Measurements from ENCODE around the gene RAMACL. TPM values are rescaled to one million over a fixed set of nuclear protein-coding genes. Genes with fewer than 3 reads are reported as not detected.

The RAMACL gene
- total RNA-seq, 1 experiment from 2014 or later: 0.15 TPM

DNA sequence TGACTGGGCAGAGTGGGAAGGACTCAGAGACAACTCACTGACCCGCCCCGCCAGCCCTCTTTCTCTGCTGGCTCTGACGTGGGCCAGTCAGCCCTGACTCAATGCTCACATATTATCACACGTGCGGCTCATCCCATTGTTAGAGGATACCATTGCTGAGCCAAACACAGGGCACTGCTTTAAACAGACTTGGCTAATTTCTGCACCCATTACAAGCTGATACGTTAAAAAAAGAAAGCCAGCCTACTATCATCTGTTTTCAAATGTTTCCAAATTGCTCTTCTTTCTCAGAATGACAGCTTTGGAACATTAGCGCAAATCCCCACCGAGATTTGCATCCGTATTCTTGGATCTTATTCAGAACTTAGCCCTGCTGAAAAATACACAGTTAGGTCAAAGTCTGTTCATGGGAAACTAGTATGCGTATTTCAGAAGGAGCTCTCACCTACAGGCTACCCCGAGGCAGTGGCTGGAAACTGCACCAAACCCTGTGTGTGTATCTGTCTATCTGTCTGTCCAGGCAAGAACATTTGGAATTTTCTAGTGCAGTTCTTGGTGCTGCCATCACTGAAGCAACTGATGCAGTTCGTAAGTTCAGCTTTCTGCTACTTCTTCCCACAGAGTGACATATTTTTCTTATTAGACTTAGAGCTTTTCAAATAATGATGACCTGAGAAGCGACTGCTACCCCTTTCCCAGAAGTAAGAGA lies 32.8 kb downstream of the RAMACL start:
- H3K27ac ChIP-seq (ENCODE audit: low read depth, low read length): no peak overlapping the region

More for the DNA sequence above, 32.8 kb downstream of the RAMACL start:
- no peak for ATAC-seq
- H3K4me2 ChIP-seq (ENCODE audit: low read length): no peak overlapping the region
- no peaks in the 10 kb centered on the region for H3K36me3 ChIP-seq (ENCODE audit: control insufficient read depth in 1 of 2, insufficient read depth in 2 of 2, low read length in 2 of 2)
- H2AFZ ChIP-seq (ENCODE audit: low read depth, low read length, poor library complexity, severe bottlenecking): no peak overlapping the region
- no peaks in the 10 kb centered on the region for H3K9me2 ChIP-seq (ENCODE audit: insufficient read depth)
- no peak overlapping the region for H3K4me3 ChIP-seq (replicated peaks in 1 of 2; ENCODE audit: low read depth in 1 of 2, low read length in 2 of 2)
- no peaks in the 10 kb centered on the region for H3K79me2 ChIP-seq (ENCODE audit: insufficient read depth, low read length)
- ChIA-PET CTCF (no interaction called here), POLR2A (no interaction called here), RAD21 (ENCODE audit: low non-redundant PET in 1 of 2, low total read pairs in 2 of 2, uncharacterized antibody in 2 of 2, unreplicated experiment in 2 of 2) (no interaction called here)
- H3K4me1 ChIP-seq (ENCODE audit: control insufficient read depth in 1 of 2, insufficient read depth in 2 of 2, low read length in 2 of 2): peaks cover 20 to 32% of the 10 kb centered on the region in 2 experiments
- H3K9ac ChIP-seq (ENCODE audit: low read length): no peak overlapping the region
- no peaks in the 10 kb centered on the region for H4K20me1 ChIP-seq (ENCODE audit: insufficient read depth)
- intact Hi-C loops (cut with micrococcal nuclease): loop anchor here (10.0 kb wide), 1 partner anchor 141 kb away; no protein-coding TSS in a partner anchor
- H3K9me3 ChIP-seq (ENCODE audit: control insufficient read depth in 1 of 2, insufficient read depth in 1 of 2, low read depth in 1 of 2, low read length in 2 of 2): no peaks in the 10 kb centered on the region
- no peak for DNase-seq (ENCODE audit: low read depth, low spot score)
- H3K27me3 ChIP-seq (ENCODE audit: insufficient read depth, low read length): no peaks in the 10 kb centered on the region
- BruUV-seq (replicated peaks): no TSS peak
- TF ChIP-seq POLR2AphosphoS5 (IDR thresholded peaks at IDR 0.05; ENCODE audit: low read depth, low read length) (no peak), CEBPB (IDR thresholded peaks at IDR 0.05; ENCODE audit: low read depth) (no peak), SRF (IDR thresholded peaks at IDR 0.05; ENCODE audit: low read depth) (no peak), JUND (IDR thresholded peaks at IDR 0.05) (no peak), RAD21 (IDR thresholded peaks at IDR 0.05; ENCODE audit: low read depth) (no peak), SP1 (IDR thresholded peaks at IDR 0.05; ENCODE audit: low read depth) (no peak), MAX (IDR thresholded peaks at IDR 0.05) (no peak), ELF1 (IDR thresholded peaks at IDR 0.05; ENCODE audit: borderline replicate concordance, low read depth) (no peak), ZFX (IDR thresholded peaks at IDR 0.05) (no peak), EGR1 (IDR thresholded peaks at IDR 0.05; ENCODE audit: low read depth) (no peak), POLR2A (IDR thresholded peaks at IDR 0.05; ENCODE audit: borderline replicate concordance, extremely low read depth, insufficient read depth, insufficient read length) (no peak), CBX3 (IDR thresholded peaks at IDR 0.05; ENCODE audit: low read depth) (no peak)
- TF ChIP-seq, protein P1, sequence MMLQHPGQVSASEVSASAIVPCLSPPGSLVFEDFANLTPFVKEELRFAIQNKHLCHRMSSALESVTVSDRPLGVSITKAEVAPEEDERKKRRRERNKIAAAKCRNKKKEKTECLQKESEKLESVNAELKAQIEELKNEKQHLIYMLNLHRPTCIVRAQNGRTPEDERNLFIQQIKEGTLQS (IDR thresholded peaks at IDR 0.05): no peak
- TF ChIP-seq, protein P2, sequence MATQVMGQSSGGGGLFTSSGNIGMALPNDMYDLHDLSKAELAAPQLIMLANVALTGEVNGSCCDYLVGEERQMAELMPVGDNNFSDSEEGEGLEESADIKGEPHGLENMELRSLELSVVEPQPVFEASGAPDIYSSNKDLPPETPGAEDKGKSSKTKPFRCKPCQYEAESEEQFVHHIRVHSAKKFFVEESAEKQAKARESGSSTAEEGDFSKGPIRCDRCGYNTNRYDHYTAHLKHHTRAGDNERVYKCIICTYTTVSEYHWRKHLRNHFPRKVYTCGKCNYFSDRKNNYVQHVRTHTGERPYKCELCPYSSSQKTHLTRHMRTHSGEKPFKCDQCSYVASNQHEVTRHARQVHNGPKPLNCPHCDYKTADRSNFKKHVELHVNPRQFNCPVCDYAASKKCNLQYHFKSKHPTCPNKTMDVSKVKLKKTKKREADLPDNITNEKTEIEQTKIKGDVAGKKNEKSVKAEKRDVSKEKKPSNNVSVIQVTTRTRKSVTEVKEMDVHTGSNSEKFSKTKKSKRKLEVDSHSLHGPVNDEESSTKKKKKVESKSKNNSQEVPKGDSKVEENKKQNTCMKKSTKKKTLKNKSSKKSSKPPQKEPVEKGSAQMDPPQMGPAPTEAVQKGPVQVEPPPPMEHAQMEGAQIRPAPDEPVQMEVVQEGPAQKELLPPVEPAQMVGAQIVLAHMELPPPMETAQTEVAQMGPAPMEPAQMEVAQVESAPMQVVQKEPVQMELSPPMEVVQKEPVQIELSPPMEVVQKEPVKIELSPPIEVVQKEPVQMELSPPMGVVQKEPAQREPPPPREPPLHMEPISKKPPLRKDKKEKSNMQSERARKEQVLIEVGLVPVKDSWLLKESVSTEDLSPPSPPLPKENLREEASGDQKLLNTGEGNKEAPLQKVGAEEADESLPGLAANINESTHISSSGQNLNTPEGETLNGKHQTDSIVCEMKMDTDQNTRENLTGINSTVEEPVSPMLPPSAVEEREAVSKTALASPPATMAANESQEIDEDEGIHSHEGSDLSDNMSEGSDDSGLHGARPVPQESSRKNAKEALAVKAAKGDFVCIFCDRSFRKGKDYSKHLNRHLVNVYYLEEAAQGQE (IDR thresholded peaks at IDR 0.05; ENCODE audit: low read depth): no peak

Data from HCT116 (cell line).